Activated CD8-positive, alpha-beta memory T cell treated with anti-CD3 and anti-CD28 coated beads, Interleukin-2, amount 50 U/mL, for 4 hours (primary cell): ENCODE measurements around the gene SLC18A2.

Experiments
- DNase-seq: peaks from one replicate; pipeline ENCODE4 v3.0.0-alpha.2; 2020

SLC18A2 gene

DNA sequence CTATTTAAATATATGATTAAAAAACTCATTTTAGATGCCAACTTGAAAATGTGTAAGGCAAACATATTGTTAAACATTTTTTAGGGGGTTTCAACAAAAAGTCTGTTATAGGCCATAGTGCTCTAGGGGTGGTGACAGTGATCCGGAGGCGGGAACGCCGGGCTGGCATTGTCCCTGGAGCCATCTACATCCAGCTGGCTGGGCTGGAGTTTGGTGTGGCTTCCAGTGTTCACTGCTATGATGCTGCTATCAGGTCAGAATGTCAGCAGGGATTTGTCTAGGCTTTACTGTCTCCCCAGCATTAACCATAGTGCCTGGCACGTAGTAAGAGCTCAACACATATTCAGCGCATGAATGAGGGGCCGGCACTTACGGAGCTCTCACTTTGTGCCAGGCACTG lies 1.9 kb upstream of the SLC18A2 start:
- DNase-seq = no peak

DNA sequence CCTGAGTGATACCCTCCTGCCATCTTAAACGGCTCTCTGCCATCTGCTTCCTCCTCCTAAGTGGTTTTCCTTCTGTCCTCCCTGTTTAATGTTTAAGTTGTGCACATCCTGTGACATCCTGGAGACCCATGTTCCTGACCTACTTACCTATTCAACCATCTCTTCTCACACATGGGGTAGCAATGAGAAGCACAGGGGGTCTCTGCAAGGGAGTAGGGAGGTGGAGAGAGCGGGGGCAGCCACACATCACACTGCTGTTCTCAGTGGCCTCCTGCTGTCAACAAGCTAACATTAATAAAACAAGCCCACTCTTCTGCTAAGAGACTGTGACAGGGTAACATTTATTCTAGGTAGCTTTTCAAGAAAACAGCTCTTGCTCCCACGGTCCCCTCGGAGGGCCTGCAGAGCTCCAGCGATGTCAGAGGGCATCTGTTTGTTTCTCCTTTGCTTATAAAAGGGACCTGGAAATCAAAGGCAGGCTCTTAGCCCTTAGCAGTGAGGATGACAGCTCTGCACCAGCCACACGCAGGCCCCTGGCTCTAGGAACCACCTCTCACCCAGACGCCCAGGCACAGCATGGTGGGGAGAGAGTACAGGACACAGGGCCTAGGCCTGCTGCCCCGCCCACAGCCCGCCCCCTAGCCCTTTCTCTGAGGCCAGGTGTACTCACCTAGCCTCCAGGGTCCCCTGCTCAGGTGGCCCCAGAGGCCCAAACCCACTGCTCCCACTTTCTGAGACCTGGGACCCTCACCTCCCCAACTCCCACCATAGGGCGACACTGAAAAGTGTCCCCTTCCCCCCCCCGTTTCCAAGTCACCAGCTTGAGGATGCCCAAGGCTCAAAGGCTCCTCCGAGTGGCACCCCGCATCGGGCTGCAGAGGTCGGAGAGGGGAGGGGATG lies 943 bp upstream of the SLC18A2 start:
- DNase-seq = no peak

DNA sequence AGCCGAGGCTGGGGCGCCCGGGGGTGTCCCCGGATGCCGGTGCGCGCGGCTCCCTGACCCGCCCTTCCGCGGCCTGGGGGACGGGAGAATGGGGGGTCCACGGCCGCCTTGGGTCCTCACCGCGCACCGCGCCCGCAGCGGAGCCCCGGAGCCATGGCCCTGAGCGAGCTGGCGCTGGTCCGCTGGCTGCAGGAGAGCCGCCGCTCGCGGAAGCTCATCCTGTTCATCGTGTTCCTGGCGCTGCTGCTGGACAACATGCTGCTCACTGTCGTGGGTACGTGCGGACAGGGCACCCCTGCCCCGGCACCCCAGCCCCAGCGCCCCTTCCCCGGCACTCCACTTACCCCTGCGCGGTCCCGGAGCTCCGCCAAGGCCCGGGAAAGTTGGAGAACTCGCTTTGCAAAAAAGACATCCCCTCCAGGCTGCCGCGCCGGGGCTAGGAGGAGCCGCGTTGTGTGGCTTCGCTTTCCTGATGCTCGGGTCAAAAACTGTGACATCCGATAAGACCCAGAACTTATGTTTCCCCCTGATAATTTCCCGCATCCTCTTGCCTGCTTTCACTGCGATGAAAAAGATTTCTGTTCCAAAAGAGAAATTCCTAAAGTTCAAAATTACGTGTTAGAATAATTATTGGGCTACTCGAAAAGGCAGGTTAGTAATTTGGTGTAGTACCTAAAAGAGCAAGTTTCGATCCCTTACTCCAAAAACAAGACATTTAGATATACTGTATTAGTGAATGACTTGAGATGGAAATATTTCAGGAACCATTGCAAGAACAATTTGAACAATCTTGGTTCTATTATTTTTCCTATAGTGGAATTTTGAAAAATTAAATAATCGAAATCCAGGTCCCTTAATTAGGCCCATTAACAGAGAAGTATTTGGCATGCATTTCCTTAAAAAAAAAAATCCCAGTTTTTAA lies 888 bp downstream of the SLC18A2 start:
- no peak for DNase-seq

DNA sequence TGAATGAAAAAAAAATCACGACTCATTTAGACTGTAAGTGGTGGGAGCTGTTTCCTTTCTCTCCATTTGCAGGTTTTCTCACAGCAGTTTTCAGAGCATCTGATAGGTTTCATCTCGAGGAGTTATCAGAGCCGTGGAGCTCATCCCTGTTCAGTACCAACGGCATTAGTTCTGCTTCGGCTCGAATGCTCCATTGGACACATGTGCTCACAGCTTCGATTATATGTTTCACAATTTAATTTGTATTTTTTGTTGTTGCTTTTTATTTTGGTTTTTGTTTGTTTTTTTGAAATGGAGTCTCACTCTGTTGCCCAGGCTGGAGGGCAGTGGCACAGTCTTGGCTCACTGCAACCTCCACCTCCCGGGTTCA lies 1.5 kb downstream of the SLC18A2 start:
- DNase-seq = no peak

DNA sequence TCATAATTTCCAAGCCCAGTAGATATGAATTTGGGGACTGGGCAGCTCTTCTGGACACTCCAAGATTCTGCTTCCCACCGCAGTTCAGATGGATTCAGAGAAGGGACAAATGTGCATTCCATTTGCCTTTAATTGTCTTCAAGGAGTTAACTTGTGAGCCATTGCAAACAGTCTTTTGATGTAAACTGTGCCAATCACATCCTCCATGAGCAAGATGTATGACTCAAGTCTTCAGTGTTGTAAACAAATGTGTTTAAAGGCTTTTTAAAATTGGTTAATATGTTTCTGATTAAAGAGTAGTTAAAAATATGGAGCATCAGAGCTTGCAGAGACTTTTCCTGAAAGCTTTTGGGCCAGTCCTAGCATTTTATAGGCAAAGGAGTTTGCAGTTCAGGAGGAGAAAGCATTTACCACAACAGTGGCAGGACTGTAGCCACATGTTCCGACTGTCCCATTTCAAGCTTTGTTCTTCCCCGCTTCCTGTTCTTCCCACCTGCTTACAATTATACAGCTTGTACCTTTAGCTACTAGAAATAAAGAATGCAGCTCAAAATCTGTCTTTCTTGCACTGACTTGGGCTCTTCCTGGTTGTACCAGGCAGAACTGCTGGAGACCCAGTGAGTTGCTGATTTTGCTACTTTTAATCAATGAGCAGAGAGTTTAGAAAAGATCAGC lies 6.2 kb downstream of the SLC18A2 start:
- no peak for DNase-seq

DNA sequence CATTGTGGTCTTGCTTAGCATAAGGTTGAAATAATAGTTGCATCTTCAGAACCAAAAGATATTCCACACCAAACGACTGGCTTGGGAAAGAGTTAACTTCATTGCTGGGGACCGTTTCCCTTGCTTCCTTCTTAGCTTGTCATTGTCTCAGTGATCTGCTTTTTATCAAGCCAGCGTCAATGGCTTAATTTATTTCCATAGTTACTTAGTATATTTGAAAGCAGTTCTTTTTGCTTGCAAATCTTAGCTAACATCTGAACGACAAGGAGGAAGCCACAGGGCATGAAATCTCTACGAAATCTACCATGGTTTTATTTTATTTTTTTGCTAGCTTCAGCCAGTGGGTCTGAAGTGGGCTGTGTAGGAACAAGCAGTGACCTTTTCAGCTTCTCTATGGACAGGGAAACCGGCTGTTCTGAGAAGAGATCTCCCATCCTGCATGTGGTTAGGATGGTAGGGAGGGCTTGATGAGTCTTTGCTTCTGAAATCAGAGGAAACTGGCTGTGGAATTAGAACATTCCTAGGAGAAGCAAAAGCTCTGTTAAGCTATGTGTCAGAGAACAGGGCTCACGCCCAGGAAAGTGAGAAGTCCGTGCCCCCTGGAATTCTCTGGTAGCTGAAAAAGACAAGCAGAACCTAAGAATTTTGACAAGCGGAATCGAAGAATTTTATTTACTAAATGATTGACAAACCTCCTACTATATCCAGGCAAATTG lies 8.0 kb downstream of the SLC18A2 start:
- no peak for DNase-seq

DNA sequence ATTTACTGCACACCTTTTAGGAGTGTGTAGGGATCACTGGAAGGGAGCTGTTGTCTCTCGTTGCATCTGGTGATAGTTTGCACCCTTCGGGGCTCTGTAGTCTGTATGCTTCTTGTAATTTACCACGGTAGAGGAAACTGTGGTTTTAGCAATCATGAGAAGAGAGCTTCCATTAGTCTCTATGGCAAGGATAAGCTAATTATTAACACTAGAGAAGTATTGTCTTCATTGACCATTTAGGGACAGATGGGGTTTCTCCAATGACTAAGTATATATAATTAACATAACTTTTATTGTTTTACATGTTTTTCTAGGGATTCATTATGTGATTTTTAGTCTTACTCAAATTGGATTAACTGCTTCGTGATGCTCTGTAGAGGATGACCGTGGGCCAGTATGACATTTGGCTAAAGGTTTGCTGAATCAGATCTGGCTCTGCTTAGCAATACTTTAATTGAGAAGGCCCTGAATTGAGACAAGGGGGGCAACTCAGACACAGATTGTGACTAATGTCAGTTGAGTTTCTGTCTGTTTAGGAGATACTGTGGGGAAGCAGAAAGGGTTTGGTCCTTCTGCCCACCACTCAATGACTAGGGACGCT lies 8.7 kb downstream of the SLC18A2 start:
- DNase-seq = no peak

DNA sequence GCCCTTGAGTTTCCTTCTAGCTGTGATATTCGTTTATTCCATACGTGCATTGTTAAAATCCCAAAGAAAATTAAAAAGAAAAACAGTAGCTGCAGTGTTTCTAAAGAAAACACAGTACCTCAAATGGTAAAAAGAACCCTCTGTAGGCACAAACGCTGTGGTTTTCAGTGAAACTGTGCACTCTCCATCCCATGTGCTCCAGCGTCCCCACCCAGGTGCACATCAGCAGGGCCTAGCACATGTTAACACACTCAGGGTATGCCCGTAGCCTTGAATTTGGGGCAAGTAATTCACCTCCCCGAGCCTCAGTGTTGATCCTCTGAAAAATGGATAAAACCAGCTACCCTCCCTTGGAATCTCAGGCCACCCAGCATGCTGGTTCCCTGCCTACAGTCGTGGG lies 9.5 kb downstream of the SLC18A2 start:
- no peak for DNase-seq

DNA sequence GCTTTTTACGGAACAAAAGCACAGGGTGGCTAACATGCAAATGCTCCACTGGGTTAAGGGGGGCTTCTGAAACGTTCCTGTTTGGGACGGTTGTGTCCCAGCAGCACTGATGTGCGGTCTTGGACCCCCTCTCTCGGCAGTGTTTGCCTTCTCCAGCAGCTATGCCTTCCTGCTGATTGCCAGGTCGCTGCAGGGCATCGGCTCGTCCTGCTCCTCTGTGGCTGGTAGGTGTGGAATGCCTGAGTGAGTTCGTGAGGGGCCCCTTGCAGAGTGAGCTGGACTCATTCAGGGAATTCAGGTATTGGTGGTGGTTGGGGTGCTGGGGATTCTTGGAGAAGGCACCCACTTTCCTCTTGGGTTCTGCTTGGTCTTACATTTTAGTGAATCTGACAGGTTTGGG lies 13.0 kb downstream of the SLC18A2 start:
- no peak for DNase-seq

DNA sequence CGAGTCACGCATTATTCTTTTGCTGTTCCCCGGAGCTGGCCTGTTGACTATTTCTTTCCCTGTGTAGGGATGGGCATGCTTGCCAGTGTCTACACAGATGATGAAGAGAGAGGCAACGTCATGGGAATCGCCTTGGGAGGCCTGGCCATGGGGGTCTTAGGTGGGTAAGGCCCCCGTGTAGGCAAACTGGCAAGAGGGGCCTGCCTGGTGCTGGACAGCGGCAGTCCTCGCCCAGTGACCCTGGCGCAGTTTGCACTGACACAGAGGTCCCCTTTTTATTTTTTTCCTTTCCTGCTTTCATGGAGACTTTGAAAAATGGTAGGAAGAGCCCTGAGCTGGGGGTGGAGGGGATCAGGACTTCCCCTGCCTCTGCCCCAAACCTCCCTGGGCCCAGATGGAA lies 13.4 kb downstream of the SLC18A2 start:
- no peak for DNase-seq

DNA sequence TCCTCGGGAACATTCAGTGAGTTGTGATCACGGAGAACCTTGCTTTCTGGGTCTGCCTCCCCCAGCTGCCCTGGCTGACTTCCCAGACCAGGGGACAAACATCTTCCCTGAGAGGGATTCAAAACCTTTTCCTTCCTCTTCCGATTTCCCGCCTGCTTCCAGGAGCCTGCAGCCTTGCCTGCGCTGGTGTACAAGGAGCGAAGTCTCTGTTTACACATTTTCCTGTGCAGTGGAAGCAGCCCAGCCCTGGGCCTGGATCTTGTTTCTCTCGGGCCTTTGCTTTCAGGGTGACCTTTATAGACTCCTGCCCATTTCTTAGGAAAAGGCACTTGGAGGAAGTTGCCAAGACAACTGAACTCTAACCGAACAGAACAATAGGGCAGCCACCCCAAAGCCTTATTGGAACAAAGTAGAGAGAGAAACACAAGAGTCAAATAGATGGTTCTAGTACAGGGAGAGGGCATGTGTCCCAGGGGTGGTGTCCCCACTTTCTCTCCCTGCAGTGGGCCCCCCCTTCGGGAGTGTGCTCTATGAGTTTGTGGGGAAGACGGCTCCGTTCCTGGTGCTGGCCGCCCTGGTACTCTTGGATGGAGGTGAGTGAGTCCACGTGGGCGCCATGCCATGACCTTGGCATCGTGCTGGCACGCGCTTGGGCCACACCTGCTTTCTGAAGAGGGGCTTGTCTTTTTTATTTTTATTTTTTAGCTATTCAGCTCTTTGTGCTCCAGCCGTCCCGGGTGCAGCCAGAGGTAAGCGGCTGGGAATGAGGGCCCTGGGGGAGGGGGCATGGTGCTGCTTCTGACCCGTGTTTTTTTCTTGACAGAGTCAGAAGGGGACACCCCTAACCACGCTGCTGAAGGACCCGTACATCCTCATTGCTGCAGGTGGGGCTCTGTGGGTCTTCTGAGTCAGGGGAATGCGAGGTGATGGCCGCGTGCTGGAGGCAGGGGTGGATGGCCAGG lies 14.1 kb downstream of the SLC18A2 start:
- no peak for DNase-seq

DNA sequence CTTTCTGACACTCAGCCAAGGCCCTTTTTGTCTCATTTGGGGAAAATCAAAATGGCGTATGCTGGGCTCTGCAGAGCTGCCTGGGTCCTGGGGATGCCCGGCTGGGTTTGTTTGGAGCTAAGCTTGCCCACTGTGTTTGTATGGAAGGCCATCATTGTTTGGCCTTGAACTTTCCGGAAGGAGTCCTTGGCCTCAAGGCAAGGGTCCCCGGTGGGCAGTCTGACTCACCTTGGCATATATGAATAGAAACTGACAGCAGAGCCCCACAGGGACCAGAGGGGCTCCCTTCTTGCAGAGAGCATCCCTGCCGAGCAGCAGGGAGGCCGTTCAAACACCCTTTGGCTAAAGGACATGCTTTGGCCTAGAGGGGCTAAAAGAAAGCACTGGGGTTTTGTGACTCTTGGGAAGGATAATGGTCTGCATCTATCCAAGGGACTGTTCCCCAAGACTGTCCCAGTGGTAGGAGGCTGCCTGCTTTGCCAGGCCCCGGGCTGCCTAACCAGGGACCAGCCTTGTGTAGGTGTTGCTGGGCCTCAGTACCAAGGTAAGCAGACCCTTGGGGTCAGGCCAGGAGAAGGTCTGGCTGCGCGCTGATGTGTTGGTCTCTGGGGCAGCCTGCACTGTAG lies 15.0 kb downstream of the SLC18A2 start:
- DNase-seq = no peak

DNA sequence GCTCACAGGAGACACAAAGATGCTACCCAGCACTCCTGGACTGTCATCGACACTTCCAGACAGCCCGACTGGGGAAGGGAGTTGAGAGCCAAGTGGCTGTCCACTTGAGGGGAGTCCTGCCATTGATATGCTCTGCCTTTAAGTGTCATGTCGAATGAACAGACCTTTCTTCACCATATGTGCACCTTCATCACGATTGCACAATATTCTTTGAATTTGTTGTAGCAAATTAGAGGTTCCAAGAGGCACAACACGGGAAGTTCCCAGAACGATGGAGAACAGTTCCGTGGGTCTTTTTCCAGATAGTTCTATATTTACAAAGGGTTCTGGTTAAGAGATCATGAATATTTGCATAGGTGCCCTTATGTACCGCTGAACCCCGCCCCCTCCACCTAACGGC lies 16.0 kb downstream of the SLC18A2 start:
- no peak for DNase-seq

DNA sequence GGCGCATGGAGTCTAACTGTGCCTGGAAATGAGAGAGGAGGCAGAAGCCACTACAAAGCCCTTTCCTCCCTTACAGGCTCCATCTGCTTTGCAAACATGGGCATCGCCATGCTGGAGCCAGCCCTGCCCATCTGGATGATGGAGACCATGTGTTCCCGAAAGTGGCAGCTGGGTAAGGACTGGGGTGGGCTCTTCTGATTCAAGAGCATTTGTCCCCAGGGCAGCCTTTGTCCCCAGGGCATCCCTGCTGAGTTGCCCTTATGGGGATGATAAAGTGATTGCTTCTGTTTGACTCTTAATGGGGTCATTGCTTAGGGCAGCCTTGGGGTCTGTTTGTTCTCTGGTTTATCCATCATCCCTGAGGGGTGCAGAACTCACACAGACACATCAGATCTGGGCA lies 16.8 kb downstream of the SLC18A2 start:
- no peak for DNase-seq

DNA sequence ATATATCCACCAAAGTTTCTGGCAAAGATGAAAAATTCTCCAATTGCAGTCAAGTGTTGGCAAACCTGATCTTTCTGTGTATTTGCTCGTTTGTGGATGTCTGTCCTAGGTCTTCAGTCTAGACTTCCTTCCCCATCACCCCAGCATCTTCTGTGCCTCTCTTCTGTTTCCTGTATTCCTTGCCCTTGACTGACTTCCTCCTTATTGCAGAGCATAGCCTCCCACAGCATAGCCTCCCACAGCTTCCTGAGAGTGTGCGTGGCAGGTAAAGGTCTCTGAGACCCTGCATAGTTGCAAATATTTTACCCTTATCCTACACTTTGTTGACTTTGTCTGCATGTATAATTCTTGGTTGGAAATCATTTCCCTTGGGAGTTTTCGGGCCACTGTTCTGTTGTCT lies 18.4 kb downstream of the SLC18A2 start:
- no peak for DNase-seq

DNA sequence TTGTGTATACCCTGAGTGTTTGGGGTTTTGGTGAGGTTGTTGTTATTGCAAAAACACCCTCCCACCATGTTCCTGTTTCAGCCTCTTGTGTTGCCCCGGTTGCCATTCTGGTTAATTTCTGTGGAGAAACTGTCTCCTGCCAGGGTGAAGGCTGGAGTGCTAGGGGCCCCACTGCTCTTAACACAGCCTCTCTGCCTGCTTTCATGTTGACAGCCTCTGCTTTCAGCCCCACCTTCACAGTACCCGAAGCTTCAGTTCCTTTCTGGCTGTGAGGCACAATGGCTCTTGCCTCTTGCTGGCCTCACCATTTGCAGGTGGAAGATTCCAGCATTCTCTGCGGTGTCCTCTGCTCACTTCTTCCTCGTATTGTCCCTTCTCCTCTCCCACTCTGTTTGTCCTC lies 19.2 kb downstream of the SLC18A2 start:
- no peak for DNase-seq

DNA sequence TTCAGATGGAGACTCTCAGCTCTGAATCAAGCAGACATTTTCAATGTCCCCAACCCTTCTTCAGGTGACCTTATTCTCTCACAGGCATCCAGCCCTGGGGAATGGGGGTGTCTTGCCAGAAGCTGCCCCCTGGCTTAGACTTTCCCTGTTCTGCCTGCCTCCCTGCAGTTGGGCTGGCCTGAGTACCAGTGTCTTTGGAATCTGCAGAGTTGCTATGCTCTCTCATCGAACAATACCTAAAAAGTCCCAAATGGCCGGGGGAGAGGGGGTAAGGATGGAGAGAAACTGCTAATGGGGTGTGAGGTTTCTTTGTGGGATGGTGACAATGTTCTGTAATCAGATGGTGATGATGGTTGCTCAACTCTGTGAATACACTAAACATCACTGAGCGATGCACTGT lies 20.6 kb downstream of the SLC18A2 start:
- DNase-seq = no peak

DNA sequence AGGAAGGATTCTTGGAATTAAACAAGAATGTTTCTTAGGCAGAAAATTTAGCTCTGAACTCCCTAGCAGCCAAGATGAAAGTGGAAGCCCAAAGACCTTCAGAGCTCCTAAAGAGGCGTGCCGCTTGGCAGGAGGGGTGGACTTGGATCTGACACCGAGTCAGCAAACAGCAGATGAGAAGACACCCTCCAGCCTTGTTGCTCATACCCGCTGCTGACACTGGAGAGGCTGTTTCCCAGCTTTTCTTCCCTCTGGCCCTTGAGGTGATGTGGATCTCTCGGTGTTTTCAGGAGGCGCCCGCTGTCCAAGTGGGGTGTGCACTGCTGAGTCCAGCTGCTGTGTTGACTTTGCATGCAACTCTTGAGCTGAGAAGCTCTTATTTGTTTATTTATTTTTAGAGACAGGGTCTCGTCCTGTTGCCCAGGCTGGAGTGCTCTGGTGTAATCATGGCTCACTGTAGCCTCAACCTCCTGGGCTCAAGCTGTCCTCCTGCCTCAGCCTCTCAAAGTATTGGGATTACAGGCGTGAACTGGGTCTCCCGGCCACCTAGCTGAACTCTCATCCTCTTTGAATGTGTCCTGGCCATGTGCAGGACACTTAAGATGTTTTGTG lies 21.5 kb downstream of the SLC18A2 start:
- DNase-seq = no peak

DNA sequence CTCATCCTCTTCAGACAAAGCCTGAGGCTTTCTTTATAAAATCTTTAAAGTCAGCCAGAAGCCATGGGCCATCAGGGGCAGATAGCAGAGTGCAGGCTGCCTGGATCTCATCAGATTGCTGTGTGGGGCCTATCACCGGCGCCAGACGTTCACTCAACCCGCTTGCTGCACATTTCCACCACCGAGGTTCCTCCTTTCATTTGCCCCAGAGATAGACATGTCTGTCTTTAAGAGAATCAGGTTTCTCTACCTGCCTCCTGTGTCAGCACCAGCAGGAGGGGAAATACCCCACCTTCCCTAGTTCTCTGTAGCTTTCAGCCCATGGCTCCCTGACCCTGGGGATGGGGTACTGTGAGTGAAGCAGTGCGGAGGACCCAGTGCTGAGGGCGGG lies 22.0 kb downstream of the SLC18A2 start:
- no peak for DNase-seq

DNA sequence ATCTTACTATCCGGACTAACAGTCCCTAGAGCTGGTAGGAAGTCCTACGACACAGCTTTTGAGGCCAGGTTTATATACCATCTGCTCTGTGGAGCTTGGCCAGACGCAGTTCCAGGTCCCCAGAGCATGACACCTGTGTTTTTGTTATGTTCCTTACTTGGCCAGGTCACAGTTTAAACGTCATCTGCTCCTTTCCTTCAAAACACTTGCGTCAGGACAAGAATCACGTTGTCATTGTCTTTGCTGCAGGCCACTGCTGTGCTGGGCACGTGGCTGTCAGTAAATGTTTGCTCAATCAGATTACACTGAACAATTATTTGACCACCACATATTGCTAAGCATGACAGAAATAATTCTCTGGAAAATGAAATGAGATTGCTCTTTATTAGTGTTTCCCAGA lies 23.9 kb downstream of the SLC18A2 start:
- DNase-seq = no peak
